HG03066 (cell line): Measurements from ENCODE around the gene RAB3IL1.

ENCODE experiments used
- ATAC-seq: cut with Tn5 transposase; IDR thresholded peaks from one replicate; pipeline ENCODE4 v1.9.1; 2021; ENCODE audit warnings: low read depth; ENCODE audit not compliant: unreplicated experiment

RAB3IL1 gene

DNA sequence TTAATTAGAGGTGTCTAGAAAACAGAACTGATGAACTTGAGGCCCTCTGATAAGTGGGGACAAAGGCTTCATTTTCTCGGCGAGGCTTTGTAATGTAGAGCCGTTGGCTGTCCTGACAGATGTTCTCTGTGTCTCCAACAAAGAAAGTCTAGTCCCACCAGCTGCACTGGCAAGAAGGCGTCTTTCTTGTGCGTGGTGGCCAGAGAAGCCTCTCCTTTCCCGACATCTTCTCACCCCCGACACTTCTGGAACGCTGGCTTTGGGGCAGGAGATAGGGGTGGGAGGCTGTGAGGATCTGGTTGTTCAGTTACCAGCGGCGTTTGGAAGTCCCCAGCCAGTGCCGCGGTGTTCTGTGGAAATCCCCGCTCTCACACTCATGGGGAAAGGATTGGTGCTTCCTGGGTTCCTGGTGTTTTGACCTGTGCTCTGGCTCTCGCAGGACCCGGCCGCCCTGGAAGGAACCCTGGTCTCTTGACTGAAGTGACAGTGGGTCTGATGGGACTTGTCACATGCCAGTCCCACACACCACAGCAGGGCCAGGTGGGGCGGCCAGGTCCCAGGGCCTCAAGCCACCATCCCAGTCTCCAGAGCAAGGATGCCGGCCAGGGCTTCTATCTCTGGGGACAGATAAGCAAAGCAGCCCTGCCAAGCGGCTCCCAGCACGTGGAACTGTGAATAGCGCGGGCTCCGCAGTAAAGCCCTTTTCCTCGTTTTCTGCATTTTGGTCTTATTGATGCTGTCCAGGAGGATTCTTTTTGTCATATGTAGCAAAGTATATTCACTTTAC lies 66.1 kb downstream of the RAB3IL1 start:
- no peak for ATAC-seq

DNA sequence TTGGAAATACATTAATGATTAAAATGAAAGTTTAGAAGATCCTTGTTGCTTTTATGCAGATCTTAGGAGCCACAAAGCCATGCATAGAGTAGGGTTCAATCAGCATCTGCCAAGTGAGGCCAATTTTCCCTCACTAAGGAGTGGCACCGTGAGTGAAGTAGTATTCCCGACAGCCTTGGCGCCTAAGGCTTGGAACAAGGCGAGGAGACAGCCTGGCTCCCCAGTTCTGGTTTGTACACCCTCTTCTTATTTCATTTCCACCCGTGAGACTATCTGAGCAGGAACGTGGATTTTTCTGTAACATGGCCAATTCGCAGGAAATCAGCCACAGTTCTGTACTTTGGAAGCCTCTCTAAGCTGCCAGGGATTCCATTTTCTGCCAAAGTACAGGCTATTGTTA lies 66.7 kb downstream of the RAB3IL1 start:
- ATAC-seq = no peak

DNA sequence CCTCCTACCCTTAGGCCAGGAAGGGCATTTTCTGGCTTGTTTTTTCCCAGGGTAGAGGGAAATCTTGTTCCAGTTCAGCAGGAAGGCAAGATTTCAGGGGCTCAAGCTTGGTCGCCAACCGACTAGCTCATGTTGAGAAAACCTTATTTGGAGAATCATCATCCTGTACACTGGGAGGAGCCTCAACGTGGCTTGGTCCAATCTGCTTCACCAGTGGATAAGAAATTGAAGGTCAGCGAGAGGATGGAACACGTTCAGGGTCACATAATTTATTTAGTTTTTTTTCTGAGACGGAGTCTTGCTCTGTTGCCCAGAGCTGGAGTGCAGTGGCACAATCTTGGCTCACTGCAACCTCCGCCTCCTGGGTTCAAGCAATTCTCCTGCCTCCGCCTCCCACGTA lies 68.7 kb downstream of the RAB3IL1 start:
- ATAC-seq = no peak

DNA sequence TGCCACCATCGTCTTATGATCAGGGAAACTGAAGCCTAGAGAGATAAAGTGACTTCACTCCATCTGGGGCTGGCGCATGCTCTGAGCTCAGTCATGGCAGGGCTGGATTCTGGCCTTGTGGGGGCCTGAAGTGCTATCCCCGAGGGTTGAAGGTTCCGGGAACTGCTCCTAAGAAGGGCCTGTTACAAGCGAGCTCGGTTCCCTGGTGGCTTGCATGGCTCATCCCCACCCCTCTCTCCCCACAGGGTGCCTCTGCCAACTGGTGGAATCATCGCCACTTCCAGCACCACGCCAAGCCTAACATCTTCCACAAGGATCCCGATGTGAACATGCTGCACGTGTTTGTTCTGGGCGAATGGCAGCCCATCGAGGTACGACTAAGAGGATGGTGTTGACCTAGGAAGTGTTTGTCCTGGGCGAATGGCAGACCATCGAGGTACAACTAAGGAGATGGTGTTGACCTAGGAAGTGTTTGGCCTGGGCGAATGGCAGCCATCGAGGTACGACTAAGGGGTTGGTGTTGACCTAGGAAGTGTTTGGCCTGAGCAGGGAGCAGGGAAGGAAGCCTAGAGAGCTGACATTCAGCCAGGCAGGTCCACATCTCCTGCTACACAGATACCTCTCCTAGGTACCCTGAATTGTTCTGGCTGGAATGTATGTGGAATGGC lies 69.3 kb downstream of the RAB3IL1 start:
- ATAC-seq = no peak
